BLaER1 (cell line): ENCODE measurements around the gene C4A.
"Not testable (repeated sequence)": the region's sequence is repeated elsewhere in the genome, so short reads cannot be mapped to it uniquely, and the experiment has no call there.

Source experiments
- H3K27ac ChIP-seq: shearing (Covaris generic); formaldehyde crosslinking; 2 replicates; pipeline ENCODE4 v1.8.1; 2022
- H3K27me3 ChIP-seq: shearing (Covaris generic); formaldehyde crosslinking; 2 replicates; pipeline ENCODE4 v1.8.1; 2022
- H3K36me3 ChIP-seq: shearing (Covaris generic); formaldehyde crosslinking; 2 replicates; pipeline ENCODE4 v1.8.1; 2022
- H3K4me1 ChIP-seq: shearing (Covaris generic); formaldehyde crosslinking; 2 replicates; pipeline ENCODE4 v1.8.1; 2022
- H3K4me2 ChIP-seq: shearing (Covaris generic); formaldehyde crosslinking; 2 replicates; pipeline ENCODE4 v1.8.1; 2022
- H3K4me3 ChIP-seq: shearing (Covaris generic); formaldehyde crosslinking; 2 replicates; pipeline ENCODE4 v1.8.1; 2022
- H3K9ac ChIP-seq: shearing (Covaris generic); formaldehyde crosslinking; 2 replicates; pipeline ENCODE4 v1.8.1; 2022
- H3K9me3 ChIP-seq: shearing (Covaris generic); formaldehyde crosslinking; 2 replicates; pipeline ENCODE4 v1.8.1; 2022
- H4K20me1 ChIP-seq: shearing (Covaris generic); formaldehyde crosslinking; 2 replicates; pipeline ENCODE4 v1.8.1; 2022
- Cebpa-rat ChIP-seq: shearing (Covaris generic); IDR thresholded peaks from 2 replicates; pipeline ENCODE4 v1.8.1; 2022

The C4A gene

DNA sequence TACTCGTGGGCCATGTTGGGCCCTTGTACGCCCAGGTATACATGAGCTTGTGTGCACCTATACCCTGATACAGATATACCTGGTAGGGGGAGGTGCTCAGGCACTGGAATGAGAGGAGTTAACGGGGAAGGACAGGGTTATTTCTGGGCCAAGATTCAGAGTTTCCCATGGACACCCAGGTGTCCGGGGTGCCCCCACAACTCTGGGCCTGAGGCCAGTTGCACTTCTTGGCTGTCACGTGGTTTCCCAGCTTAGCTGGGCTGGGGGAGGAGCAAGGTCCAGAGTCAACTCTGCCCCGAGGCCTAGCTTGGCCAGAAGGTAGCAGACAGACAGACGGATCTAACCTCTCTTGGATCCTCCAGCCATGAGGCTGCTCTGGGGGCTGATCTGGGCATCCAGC is at the start of gene C4A:
Gene C4A, plus strand, starts transcription at position 314 of the 400 bp plus-strand sequence. Its CDS starts 51 bp downstream, at position 365.
- H3K9me3 ChIP-seq, H3K27ac ChIP-seq, H3K4me1 ChIP-seq, H3K4me3 ChIP-seq, H3K9ac ChIP-seq, H3K27me3 ChIP-seq, H4K20me1 ChIP-seq, H3K4me2 ChIP-seq: not testable (repeated sequence)
- peaks cover 18% of the 10 kb centered on the region; the same call in 1 of the 2 replicates for H3K36me3 ChIP-seq

DNA sequence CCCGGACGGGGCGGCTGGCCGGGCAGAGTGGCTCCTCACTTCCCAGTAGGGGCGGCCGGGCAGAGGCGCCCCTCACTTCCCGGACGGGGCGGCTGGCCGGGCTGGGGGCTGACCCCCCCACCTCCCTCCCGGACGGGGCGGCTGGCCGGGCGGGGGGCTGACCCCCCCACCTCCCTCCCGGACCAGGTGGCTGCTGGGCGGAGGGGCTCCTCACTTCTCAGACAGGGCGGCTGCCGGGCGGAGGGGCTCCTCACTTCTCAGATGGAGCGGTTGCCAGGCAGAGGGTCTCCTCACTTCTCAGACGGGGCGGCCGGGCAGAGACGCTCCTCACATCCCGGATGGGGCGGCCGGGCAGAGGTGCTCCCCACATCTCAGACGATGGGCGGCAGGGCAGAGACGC is 49.7 kb upstream of the C4A start:
- not testable (repeated sequence) for H3K27me3 ChIP-seq, H3K27ac ChIP-seq, H3K9ac ChIP-seq, H3K4me3 ChIP-seq, H3K4me1 ChIP-seq, H3K4me2 ChIP-seq, H3K9me3 ChIP-seq, H4K20me1 ChIP-seq, H3K36me3 ChIP-seq

DNA sequence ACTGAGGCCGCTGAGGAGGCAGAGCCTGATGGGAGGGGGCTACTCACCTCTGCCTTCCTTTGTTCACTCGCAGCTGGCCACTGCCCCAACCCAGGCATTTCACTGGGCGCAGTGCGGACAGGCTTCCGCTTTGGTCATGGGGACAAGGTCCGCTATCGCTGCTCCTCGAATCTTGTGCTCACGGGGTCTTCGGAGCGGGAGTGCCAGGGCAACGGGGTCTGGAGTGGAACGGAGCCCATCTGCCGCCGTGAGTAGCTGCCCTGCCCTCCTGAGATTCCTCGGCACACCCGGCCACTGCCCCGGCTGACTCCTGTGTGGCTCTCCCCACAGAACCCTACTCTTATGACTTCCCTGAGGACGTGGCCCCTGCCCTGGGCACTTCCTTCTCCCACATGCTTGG is 48.3 kb upstream of the C4A start:
- Histone ChIP-seq H3K4me3 (no peak overlapping the region), H3K4me1 (peaks cover 8% of the 10 kb centered on the region), H4K20me1 (no peaks in the 10 kb centered on the region), H3K4me2 (no peak overlapping the region), H3K36me3 (no peaks in the 10 kb centered on the region), H3K27me3 (no peaks in the 10 kb centered on the region), H3K27ac (no peak overlapping the region), H3K9ac (no peak overlapping the region), H3K9me3 (no peaks in the 10 kb centered on the region)
- no peak for TF ChIP-seq Cebpa-rat

DNA sequence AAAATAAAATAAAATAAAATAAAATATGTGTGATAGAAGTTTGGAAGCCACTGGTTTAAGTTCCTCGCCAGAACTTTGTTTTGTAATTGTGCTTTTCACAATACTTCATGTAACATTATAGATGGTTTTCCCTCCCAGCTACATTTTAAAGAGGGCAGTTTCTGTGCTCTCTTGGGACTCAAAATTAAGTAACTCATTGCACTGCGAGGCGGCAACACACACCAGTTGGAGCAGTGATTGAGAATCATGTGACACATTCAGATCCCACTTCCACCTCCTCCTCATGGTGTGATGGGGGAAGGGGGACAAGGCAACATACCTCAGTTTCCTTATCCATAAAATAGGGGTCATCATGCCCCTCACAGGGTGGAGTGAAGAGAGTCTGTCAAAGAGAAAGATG is 46.8 kb upstream of the C4A start:
- no peak for TF ChIP-seq Cebpa-rat
- Histone ChIP-seq H3K9ac (no peak overlapping the region), H3K36me3 (no peaks in the 10 kb centered on the region), H3K4me2 (no peak overlapping the region), H3K4me3 (no peak overlapping the region), H3K27me3 (no peaks in the 10 kb centered on the region), H3K27ac (no peak overlapping the region), H4K20me1 (no peaks in the 10 kb centered on the region), H3K9me3 (no peaks in the 10 kb centered on the region), H3K4me1 (peaks cover 14% of the 10 kb centered on the region)

DNA sequence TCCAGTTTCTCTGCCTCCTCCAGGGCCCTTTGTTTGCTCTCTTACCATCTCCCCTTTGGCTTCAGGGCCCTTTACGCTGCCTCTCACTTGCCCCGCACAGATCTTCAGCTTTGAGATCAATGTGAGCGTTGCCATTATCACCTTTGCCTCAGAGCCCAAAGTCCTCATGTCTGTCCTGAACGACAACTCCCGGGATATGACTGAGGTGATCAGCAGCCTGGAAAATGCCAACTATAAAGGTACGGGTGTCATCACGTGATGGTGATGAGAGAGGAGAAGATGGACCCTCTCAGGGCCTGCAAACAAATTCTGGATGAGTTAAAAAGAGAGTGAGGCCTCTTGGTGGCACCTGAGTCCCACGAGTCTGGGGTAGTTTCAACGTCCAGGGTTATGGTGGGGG is 46.0 kb upstream of the C4A start:
- Histone ChIP-seq H3K4me2 (no peak overlapping the region), H3K36me3 (no peaks in the 10 kb centered on the region), H4K20me1 (no peaks in the 10 kb centered on the region), H3K27me3 (no peaks in the 10 kb centered on the region), H3K27ac (no peak overlapping the region), H3K4me1 (peaks cover 23% of the 10 kb centered on the region), H3K9ac (no peak overlapping the region), H3K4me3 (no peak overlapping the region), H3K9me3 (no peaks in the 10 kb centered on the region)
- TF ChIP-seq Cebpa-rat: no peak

DNA sequence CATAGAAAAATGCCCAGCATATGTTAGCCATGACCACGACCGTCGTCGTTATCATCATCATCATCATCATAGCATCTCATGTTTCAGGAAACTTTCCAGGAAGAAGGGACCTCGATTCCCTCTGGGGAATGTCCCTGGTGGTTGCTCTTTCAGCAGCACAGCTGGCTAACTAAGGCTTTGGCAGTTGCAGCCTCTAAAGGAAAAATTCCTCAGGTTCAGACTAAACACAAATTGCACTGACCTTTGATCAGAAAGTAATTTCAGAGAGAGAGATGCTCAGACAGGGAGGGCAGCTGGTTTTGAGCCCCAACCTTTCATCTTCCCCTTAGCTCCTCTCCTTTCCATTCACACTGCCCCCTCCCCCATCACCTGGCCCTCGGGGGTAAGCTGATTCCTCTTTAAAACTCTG is 41.6 kb upstream of the C4A start:
- Histone ChIP-seq H3K36me3 (no peaks in the 10 kb centered on the region), H4K20me1 (no peaks in the 10 kb centered on the region), H3K9ac (peak overlapping the region; percentile 60), H3K4me3 (0 out of 2 replicates have a peak overlapping the region, but pooled peaks have one; percentile 3), H3K27ac (peak overlapping the region; percentile 69), H3K4me2 (peak overlapping the region; percentile 77), H3K27me3 (no peaks in the 10 kb centered on the region), H3K4me1 (peaks cover 30% of the 10 kb centered on the region), H3K9me3 (no peaks in the 10 kb centered on the region)
- TF ChIP-seq Cebpa-rat: no peak

DNA sequence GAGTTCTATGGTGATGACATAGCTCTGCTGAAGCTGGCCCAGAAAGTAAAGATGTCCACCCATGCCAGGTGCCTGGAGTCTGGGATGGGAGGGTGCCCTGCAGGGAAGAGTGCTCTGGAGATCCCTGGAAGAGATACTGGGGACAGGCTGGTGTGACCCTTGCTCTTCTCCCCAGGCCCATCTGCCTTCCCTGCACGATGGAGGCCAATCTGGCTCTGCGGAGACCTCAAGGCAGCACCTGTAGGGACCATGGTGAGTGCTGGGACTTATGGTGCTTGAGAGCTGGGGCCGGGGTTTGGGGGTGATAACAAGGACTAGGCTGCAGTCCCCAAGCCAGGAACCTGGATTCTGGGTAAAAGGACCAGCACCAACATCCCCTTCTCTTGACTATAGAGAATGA is 38.1 kb upstream of the C4A start:
- TF ChIP-seq Cebpa-rat: no peak
- Histone ChIP-seq H3K4me1 (peaks cover 22% of the 10 kb centered on the region), H4K20me1 (no peaks in the 10 kb centered on the region), H3K36me3 (no peaks in the 10 kb centered on the region), H3K27ac (no peak overlapping the region), H3K4me3 (no peak overlapping the region), H3K27me3 (no peaks in the 10 kb centered on the region), H3K9me3 (no peaks in the 10 kb centered on the region), H3K4me2 (no peak overlapping the region), H3K9ac (no peak overlapping the region)

DNA sequence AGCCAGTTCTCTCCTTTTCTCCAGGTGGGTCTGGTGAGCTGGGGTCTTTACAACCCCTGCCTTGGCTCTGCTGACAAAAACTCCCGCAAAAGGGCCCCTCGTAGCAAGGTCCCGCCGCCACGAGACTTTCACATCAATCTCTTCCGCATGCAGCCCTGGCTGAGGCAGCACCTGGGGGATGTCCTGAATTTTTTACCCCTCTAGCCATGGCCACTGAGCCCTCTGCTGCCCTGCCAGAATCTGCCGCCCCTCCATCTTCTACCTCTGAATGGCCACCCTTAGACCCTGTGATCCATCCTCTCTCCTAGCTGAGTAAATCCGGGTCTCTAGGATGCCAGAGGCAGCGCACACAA is 36.7 kb upstream of the C4A start:
- Histone ChIP-seq H3K9ac (no peak overlapping the region), H4K20me1 (no peaks in the 10 kb centered on the region), H3K9me3 (no peaks in the 10 kb centered on the region), H3K4me3 (no peak overlapping the region), H3K27ac (no peak overlapping the region), H3K4me1 (peaks cover 14% of the 10 kb centered on the region), H3K4me2 (no peak overlapping the region), H3K36me3 (peaks cover 4% of the 10 kb centered on the region; the same call in 1 of the 2 replicates), H3K27me3 (no peaks in the 10 kb centered on the region)
- no peak for TF ChIP-seq Cebpa-rat

DNA sequence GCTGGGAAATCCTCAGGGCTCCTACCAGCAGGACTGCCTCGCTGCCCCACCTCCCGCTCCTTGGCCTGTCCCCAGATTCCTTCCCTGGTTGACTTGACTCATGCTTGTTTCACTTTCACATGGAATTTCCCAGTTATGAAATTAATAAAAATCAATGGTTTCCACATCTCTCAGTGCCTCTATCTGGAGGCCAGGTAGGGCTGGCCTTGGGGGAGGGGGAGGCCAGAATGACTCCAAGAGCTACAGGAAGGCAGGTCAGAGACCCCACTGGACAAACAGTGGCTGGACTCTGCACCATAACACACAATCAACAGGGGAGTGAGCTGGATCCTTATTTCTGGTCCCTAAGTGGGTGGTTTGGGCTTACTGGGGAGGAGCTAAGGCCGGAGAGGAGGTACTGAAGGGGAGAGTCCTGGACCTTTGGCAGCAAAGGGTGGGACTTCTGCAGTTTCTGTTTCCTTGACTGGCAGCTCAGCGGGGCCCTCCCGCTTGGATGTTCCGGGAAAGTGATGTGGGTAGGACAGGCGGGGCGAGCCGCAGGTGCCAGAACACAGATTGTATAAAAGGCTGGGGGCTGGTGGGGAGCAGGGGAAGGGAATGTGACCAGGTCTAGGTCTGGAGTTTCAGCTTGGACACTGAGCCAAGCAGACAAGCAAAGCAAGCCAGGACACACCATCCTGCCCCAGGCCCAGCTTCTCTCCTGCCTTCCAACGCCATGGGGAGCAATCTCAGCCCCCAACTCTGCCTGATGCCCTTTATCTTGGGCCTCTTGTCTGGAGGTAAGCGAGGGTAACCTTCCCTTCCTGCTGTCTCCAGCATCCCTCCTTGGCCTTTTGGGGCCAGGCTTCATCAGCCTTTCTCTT is 36.1 kb upstream of the C4A start, which contains the start of gene CFB:
Gene CFB, plus strand, starts transcription at position 589 of the 863 bp plus-strand sequence. Its CDS starts 127 bp downstream, at position 716.
- Histone ChIP-seq H3K9ac (no peak within 1 kb of the TSS), H4K20me1 (no peaks in the 10 kb centered on the region), H3K4me3 (no peak within 1 kb of the TSS), H3K4me1 (peaks cover 8% of the 10 kb centered on the region), H3K27ac (no peak within 1 kb of the TSS), H3K4me2 (no peak within 1 kb of the TSS), H3K9me3 (no peaks in the 10 kb centered on the region), H3K36me3 (peaks cover 9% of the 10 kb centered on the region), H3K27me3 (no peaks in the 10 kb centered on the region)
- no peak for TF ChIP-seq Cebpa-rat

DNA sequence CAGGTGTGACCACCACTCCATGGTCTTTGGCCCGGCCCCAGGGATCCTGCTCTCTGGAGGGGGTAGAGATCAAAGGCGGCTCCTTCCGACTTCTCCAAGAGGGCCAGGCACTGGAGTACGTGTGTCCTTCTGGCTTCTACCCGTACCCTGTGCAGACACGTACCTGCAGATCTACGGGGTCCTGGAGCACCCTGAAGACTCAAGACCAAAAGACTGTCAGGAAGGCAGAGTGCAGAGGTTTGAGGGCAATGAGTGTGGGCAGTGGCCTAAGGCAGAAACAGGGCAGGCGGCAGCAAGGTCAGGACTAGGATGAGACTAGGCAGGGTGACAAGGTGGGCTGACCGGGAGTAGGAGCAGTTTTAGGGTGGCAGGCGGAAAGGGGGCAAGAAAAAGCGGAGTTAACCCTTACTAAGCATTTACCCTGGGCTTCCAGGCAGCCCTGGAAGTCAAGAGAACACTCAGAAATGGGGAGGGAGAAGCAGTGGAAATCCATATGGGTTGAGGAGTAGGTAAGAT is 35.4 kb upstream of the C4A start:
- H3K27me3 ChIP-seq: no peaks in the 10 kb centered on the region
- no peaks in the 10 kb centered on the region for H4K20me1 ChIP-seq
- TF ChIP-seq Cebpa-rat: no peak
- H3K4me3 ChIP-seq: no peak overlapping the region
- peaks cover 1% of the 10 kb centered on the region; the same call in 1 of the 2 replicates for H3K4me1 ChIP-seq
- no peaks in the 10 kb centered on the region for H3K9me3 ChIP-seq
- no peak overlapping the region for H3K27ac ChIP-seq
- no peak overlapping the region for H3K4me2 ChIP-seq
- no peak overlapping the region for H3K9ac ChIP-seq
- peaks cover 16% of the 10 kb centered on the region for H3K36me3 ChIP-seq
